Muscle of back (tissue), 11 donors: ENCODE data around the gene PI4KA. TPM values are rescaled to one million over a fixed set of nuclear protein-coding genes. Genes with fewer than 3 reads are reported as not detected.

Experiments used
- DNase-seq, 3 donors: peaks; one replicate each; pipeline versions ENCODE4 v3.0.0 to v3.0.0-alpha.2; 2013
- polyA plus RNA-seq, 10 donors: library from polyadenylated mRNA; unstranded; fragments of 120-200 nt; gene quantifications; one replicate each; pipeline ENCODE4 v1.2.1, GENCODE V29; 2013; ENCODE audit not compliant: insufficient read length in 10 of 10

PI4KA gene
- polyA plus RNA-seq, 10 donors = 26.2 to 42.5 (median 35.0) TPM

GRCh38 chr22:20882855-20883254 is 24.2 kb upstream of the PI4KA start:
- DNase-seq = no peak

GRCh38 chr22:20881869-20882815 is 23.5 kb upstream of the PI4KA start:
- DNase-seq = no peak

GRCh38 chr22:20881231-20881630 is 22.6 kb upstream of the PI4KA start:
- DNase-seq = no peak

GRCh38 chr22:20877715-20878114 is 19.1 kb upstream of the PI4KA start:
- DNase-seq = no peak

- DNase-seq = no peak
Measured at GRCh38 chr22:20875296-20875695, 16.7 kb upstream of the PI4KA start.

GRCh38 chr22:20873214-20873613 is 14.6 kb upstream of the PI4KA start:
- DNase-seq = no peak

- no peak for DNase-seq
Measured at GRCh38 chr22:20869234-20869633, 10.6 kb upstream of the PI4KA start.

- DNase-seq = peak in 1 of 3 donors; percentile 45
Measured at GRCh38 chr22:20868025-20868962, 9.7 kb upstream of the PI4KA start.

GRCh38 chr22:20867179-20868024 is 8.8 kb upstream of the PI4KA start:
- peak in 2 of 3 donors; percentile 35 to 62 for DNase-seq

- no peak for DNase-seq
Measured at GRCh38 chr22:20866736-20867135, 8.1 kb upstream of the PI4KA start.

- no peak for DNase-seq
Measured at GRCh38 chr22:20865875-20866445, 7.3 kb upstream of the PI4KA start.

GRCh38 chr22:20865331-20865730 is 6.7 kb upstream of the PI4KA start:
- DNase-seq = no peak

GRCh38 chr22:20864186-20864908 is 5.7 kb upstream of the PI4KA start:
- no peak for DNase-seq

- no peak for DNase-seq
Measured at GRCh38 chr22:20863366-20863765, 4.8 kb upstream of the PI4KA start.

- no peak for DNase-seq
Measured at GRCh38 chr22:20862540-20862939, 3.9 kb upstream of the PI4KA start.

- DNase-seq = no peak
Measured at GRCh38 chr22:20859615-20860014, 1.0 kb upstream of the PI4KA start.

- peak; percentile 81 to 96 (median 89) for DNase-seq
Measured at GRCh38 chr22:20857838-20858614, 585 bp downstream of the PI4KA start.

GRCh38 chr22:20857247-20857643 is 1.4 kb downstream of the PI4KA start:
- peak in 1 of 3 donors; percentile 15 for DNase-seq

- DNase-seq = no peak
Measured at GRCh38 chr22:20853236-20853660, 5.4 kb downstream of the PI4KA start.
